ACC112 (cell line): Measurements from ENCODE around the gene KCNMB2.

Experiments used
- H2AFZ ChIP-seq: fragments of 200-600 bp; sonication (generic); one replicate; pipeline ENCODE4 v1.6.0; 2017; ENCODE audit warnings: antibody characterized with exemption, low read length; ENCODE audit not compliant: unreplicated experiment
- H3K27ac ChIP-seq: fragments of 200-600 bp; sonication (generic); 2 replicates; pipeline ENCODE4 v1.5.1; 2014; ENCODE audit warnings: low read depth, mild to moderate bottlenecking, antibody characterized with exemption, low read length, moderate library complexity
- H3K27me3 ChIP-seq: fragments of 200-600 bp; sonication (generic); 2 replicates; pipeline ENCODE4 v1.6.1; 2014; ENCODE audit warnings: mild to moderate bottlenecking, antibody characterized with exemption, low read length, moderate library complexity, mixed read lengths; ENCODE audit not compliant: insufficient read depth
- H3K36me3 ChIP-seq: fragments of 200-600 bp; sonication (generic); 2 replicates; pipeline ENCODE4 v1.6.1; 2016; ENCODE audit warnings: mild to moderate bottlenecking, antibody characterized with exemption, low read length, moderate library complexity, mixed read lengths; ENCODE audit not compliant: insufficient read depth
- H3K4me1 ChIP-seq: fragments of 200-600 bp; sonication (generic); one replicate; pipeline ENCODE4 v1.6.1; 2016; ENCODE audit warnings: low read length, mixed read lengths; ENCODE audit not compliant: insufficient read depth, unreplicated experiment, control insufficient read depth
- H3K4me3 ChIP-seq: fragments of 200-600 bp; sonication (generic); 2 replicates; pipeline ENCODE4 v1.5.1; 2014; ENCODE audit warnings: mild to moderate bottlenecking, low read depth, low read length
- H3K79me2 ChIP-seq: fragments of 200-600 bp; sonication (generic); one replicate; pipeline ENCODE4 v1.6.0; 2016; ENCODE audit warnings: low read length; ENCODE audit not compliant: control insufficient read depth, unreplicated experiment, insufficient read depth

Gene KCNMB2

DNA sequence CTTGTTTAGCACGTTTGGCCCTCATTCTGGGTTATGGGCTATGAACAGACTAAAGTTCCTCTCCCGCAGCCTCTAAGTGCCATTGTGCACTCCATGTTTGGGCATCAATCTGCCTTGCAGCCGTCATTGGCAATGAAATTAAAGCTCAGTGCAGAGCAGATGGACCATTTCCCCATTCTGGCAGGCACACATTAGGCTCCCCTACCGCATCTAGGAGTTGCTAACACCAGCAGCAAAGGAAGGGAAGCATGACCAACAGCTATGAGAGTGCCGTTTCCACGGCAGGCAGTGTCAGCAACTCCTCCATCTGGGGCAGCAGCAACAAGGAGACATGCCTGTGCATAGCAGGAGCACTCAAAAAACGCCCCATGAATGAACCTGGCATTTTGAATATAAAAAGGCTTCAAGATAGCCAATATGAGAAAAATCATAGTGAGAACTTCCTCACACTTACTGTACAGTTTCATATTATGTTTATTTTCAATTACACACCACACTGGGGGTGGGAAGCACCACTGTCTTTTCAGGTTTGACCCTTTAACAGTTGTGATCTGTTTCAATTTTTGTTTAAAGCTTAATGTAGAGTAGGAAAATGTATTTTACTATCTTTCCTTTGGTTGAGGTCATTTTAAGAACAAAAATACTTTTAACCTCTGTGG lies 218.7 kb downstream of the KCNMB2 start:
- no peak overlapping the region for H3K27ac ChIP-seq
- no peak overlapping the region for H2AFZ ChIP-seq
- no peaks in the 10 kb centered on the region for H3K4me1 ChIP-seq
- no peak overlapping the region for H3K4me3 ChIP-seq
- no peaks in the 10 kb centered on the region for H3K79me2 ChIP-seq
- H3K36me3 ChIP-seq: no peaks in the 10 kb centered on the region
- H3K27me3 ChIP-seq: no peaks in the 10 kb centered on the region

DNA sequence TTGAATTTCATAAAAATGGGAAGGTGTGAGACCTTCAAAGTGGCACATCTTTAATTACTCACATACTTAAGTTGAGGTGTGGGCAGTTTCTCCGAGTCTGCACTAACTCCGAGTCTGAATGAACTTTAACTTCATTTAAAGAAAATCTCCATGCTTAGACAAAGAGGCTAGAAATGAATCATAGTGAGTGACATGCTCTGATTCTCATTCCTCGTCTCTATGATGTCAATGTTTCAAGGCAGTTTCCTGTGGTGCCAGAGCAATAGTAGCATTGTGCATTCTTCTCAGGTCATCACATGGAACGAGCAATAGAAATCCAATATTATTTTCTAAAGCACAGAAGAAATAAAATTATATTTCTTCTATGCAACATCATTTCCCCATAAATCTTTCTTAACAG lies 224.8 kb downstream of the KCNMB2 start:
- no peaks in the 10 kb centered on the region for H3K79me2 ChIP-seq
- no peak overlapping the region for H3K27ac ChIP-seq
- no peaks in the 10 kb centered on the region for H3K4me1 ChIP-seq
- H3K4me3 ChIP-seq: no peak overlapping the region
- no peak overlapping the region for H2AFZ ChIP-seq
- H3K27me3 ChIP-seq: no peaks in the 10 kb centered on the region
- H3K36me3 ChIP-seq: no peaks in the 10 kb centered on the region

DNA sequence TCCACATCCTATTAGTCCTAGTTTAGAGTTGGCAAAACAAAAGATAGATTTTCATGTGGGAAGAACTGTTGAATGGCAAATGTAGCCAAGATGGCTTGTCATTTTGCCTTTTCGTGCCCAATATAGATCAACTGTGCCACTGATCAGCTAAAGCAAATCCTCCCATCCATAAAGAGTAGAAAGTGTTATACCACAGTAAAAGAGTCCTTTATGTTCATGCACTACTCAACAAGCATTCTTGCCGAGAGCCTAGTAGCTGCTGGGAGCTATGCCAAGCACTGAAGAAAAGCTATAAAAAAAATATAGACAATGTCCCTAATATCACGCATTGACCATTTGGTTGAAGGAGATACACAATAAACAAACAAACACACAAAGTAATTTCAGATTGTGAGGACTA lies 225.2 kb downstream of the KCNMB2 start:
- no peaks in the 10 kb centered on the region for H3K27me3 ChIP-seq
- no peak overlapping the region for H3K4me3 ChIP-seq
- H3K27ac ChIP-seq: no peak overlapping the region
- H3K79me2 ChIP-seq: no peaks in the 10 kb centered on the region
- no peaks in the 10 kb centered on the region for H3K36me3 ChIP-seq
- H2AFZ ChIP-seq: no peak overlapping the region
- H3K4me1 ChIP-seq: no peaks in the 10 kb centered on the region

DNA sequence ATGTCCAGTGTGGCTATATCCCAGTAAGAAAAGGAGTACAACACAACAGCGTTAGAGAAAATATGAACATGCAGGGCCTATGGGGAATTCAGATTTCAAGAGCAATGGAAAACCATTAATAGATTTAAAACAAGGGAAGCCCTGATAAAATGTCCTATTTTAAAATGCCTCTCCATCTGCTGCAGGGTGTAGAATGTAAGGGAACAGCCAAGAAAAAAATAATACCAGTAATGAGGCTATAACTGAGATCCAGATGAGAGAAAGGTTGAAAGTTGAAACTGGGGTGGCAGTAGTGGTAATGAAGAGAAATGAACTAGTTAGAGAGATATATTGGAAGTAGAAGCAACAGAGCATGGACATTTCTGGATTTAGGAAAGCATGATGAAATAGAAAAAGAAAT lies 226.1 kb downstream of the KCNMB2 start:
- Histone ChIP-seq H3K4me3 (no peak overlapping the region), H3K36me3 (no peaks in the 10 kb centered on the region), H3K79me2 (no peaks in the 10 kb centered on the region), H3K27me3 (no peaks in the 10 kb centered on the region), H3K27ac (no peak overlapping the region), H3K4me1 (no peaks in the 10 kb centered on the region), H2AFZ (no peak overlapping the region)

DNA sequence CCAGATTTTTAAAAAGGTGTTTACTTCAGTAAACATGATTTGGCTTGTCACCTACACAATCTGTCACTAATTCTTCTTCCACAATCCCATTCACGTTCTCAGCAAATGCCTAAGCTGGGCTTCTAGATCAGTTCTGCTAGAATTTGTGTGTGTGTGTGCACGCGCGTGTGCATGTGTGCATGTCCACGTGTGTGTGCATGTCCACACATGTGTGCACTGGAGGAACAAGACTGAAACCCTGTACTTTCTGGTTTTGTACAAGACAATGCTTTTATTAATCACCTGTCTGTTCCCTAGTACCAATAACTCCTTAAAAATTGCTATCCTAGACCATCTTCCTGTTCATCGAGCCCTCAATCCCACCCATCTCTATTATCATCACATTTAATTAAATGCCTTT lies 229.2 kb downstream of the KCNMB2 start:
- H3K27ac ChIP-seq: no peak overlapping the region
- H3K36me3 ChIP-seq: no peaks in the 10 kb centered on the region
- H3K4me3 ChIP-seq: no peak overlapping the region
- no peaks in the 10 kb centered on the region for H3K79me2 ChIP-seq
- H3K4me1 ChIP-seq: no peaks in the 10 kb centered on the region
- no peaks in the 10 kb centered on the region for H3K27me3 ChIP-seq
- no peak overlapping the region for H2AFZ ChIP-seq

DNA sequence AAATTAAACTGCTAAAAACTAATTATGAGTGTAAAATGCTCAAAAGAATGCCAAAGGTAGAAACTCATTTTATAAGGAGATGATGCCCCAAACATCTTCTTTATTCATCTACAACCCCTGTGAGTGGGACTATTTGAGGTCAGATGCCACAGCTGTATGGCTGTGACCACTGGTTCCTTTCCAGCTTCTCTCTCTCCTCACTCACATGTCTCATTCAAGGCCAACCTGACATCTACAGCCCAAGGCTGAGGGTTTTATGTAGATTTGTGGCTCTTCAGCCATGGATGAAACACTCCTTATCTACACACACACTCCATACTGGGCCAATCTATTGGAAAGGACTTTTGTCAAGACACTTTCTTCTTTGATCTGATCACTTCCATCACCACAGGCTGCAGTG lies 231.3 kb downstream of the KCNMB2 start:
- no peak overlapping the region for H3K27ac ChIP-seq
- no peaks in the 10 kb centered on the region for H3K36me3 ChIP-seq
- no peaks in the 10 kb centered on the region for H3K27me3 ChIP-seq
- no peak overlapping the region for H2AFZ ChIP-seq
- no peaks in the 10 kb centered on the region for H3K4me1 ChIP-seq
- H3K79me2 ChIP-seq: no peaks in the 10 kb centered on the region
- H3K4me3 ChIP-seq: no peak overlapping the region

DNA sequence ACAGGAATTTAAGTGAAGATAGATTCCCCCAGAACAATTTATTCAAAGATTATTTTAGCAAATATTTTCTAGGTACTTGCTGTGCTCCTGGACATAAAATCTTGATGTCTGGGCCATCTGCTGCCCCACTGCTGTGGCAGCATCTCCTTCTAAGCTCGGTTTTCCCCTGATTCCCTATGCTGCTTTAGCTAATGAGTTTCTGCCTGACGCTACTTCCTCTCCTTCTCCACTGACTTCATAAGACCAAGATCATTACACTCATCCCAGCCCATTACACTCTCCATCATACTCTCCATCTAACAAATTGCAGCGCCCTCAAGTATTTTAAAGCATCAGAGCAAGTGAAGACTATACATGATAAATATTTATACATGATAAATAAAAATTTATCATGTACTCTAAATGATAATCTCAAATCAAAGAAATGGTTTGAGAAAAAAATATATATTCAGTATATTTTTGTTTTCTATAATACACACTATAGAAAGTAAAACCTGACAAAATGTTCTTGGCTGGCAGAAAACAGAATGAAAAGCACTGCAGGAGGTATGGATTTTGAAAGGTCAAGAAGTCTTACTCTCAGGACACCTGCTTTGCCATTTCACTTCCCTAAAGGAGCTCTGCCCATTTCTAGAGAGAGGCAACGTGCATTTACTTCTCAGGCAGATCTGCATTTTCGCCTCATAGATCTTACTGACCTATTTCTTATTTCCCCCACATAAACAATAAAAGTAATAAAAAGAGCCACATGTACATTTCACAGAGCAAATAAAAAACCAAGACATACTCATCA lies 232.0 kb downstream of the KCNMB2 start:
- Histone ChIP-seq H3K36me3 (no peaks in the 10 kb centered on the region), H3K79me2 (no peaks in the 10 kb centered on the region), H3K27me3 (no peaks in the 10 kb centered on the region), H3K27ac (no peak overlapping the region), H2AFZ (no peak overlapping the region), H3K4me3 (no peak overlapping the region), H3K4me1 (no peaks in the 10 kb centered on the region)

DNA sequence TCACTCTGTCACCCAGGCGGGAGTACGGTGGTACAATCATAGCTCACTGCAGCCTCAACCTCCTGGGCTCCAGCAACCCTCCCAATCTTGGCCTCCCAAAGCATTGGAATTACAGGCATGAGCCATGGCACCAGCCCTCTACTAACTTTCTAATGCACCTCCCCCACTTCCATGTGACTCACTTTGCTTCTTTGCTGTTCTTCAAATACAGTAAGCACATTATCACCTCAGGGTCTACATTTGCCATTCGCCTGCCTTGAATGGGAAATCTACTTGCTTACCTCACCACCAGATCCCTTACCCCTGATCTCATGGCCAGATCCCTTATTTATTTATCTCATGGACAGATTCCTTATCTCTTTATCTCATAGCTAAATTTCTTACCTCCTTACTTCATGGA lies 235.3 kb downstream of the KCNMB2 start:
- Histone ChIP-seq H3K4me1 (no peaks in the 10 kb centered on the region), H2AFZ (no peak overlapping the region), H3K36me3 (no peaks in the 10 kb centered on the region), H3K4me3 (no peak overlapping the region), H3K27me3 (no peaks in the 10 kb centered on the region), H3K27ac (no peak overlapping the region), H3K79me2 (no peaks in the 10 kb centered on the region)

DNA sequence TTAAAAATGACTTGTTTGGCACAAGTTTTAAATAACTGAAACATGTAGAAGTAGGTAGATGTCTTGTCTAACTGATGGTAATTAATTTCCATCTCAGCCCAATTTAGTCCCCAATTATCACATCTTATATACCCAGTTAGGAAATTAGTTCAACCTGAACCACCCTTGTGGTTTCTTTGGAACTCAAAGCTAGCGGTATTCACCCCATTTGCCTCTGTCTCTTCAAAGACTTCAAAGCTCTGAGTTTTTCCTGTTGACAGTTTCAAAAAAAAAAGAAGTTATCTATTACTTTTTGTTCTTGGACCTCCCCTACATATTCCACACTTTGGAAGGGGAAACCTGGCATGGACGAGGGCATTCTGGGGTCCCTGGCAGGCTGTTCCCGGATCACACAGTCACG lies 236.5 kb downstream of the KCNMB2 start:
- no peaks in the 10 kb centered on the region for H3K27me3 ChIP-seq
- H2AFZ ChIP-seq: no peak overlapping the region
- H3K4me3 ChIP-seq: no peak overlapping the region
- H3K4me1 ChIP-seq: no peaks in the 10 kb centered on the region
- no peaks in the 10 kb centered on the region for H3K36me3 ChIP-seq
- no peaks in the 10 kb centered on the region for H3K79me2 ChIP-seq
- H3K27ac ChIP-seq: no peak overlapping the region

DNA sequence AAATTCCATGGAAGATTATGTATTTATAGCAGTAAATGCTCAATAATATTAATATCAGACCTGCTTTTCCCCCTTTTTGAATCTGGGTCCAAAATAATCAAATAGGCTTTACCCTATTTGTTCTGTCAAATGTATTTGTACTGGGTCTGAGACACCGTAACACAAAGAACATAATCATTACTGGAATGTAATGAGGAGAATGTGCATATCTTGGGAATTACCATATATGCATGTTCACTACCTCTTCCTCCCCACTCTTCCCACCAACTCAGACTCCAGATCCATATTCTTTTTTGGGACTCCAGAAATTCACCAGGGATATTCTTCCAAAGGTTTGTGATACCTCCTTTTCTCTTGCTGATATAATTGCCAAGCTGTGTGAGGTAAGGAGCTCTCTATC lies 237.1 kb downstream of the KCNMB2 start:
- no peaks in the 10 kb centered on the region for H3K79me2 ChIP-seq
- H3K27ac ChIP-seq: no peak overlapping the region
- no peak overlapping the region for H2AFZ ChIP-seq
- H3K36me3 ChIP-seq: no peaks in the 10 kb centered on the region
- peaks cover 4% of the 10 kb centered on the region for H3K4me1 ChIP-seq
- no peaks in the 10 kb centered on the region for H3K27me3 ChIP-seq
- no peak overlapping the region for H3K4me3 ChIP-seq

DNA sequence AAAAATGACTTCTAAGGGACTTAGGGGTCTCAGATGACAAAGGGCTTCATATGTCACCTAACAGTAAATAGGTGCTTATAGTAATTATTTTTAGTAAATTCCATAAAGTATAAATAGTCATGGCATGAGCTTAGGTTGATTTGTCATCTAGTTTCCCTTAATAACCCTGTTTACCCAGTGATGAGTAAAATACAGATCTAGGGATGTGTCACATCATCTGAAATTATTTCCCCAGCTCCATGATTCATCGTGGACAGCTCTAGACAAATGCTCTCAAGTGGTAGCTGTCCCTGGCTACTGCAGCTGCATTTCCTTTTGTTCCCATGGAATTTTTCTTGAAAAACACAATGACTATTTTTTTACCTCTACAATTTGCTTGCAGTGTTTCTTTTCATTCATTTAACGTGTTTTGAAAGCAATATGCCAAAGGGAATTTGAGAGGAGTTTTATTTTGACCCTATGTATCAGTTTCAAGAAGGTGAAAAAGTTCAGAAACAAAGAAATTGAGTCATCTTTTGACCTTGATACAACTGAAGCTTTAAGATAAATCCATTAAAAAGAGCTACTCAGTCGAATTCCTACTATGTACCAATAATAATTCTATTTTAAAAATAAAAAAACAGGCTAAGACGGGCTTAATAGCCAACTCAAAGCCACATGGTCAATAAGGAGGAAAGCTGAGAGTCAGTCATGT lies 241.6 kb downstream of the KCNMB2 start:
- Histone ChIP-seq H3K27me3 (no peaks in the 10 kb centered on the region), H2AFZ (no peak overlapping the region), H3K36me3 (no peaks in the 10 kb centered on the region), H3K4me1 (peaks cover 4% of the 10 kb centered on the region), H3K79me2 (no peaks in the 10 kb centered on the region), H3K4me3 (no peak overlapping the region), H3K27ac (no peak overlapping the region)
